AG04450 (cell line): ENCODE results near the gene CCNF. TPM values are rescaled to one million over a fixed set of nuclear protein-coding genes. Genes with fewer than 3 reads are reported as not detected.

Experiments used
- CTCF ChIA-PET: fragments of 300-600, 350-600 bp; formaldehyde crosslinking; extraction: SDS; loops from one replicate; lab custom pipeline; 2022; ENCODE audit warnings: antibody characterized with exemption, inconsistent platforms; lab: Charles Lee
- POLR2A ChIA-PET: fragments of 350-600 bp; formaldehyde crosslinking; extraction: SDS; loops from one replicate; lab custom pipeline; 2021; ENCODE audit warnings: antibody characterized with exemption, inconsistent platforms; lab: Yijun Ruan, JAX
- DNase-seq: peaks from one replicate; pipeline ENCODE4 v3.0.0-alpha.2; 2011; ENCODE audit warnings: low read depth, low spot score
- H3K27ac ChIP-seq: one replicate; pipeline ENCODE4 v1.5.1; 2012; ENCODE audit warnings: low read depth, low read length, control low read depth
- H3K27me3 ChIP-seq: one replicate; pipeline ENCODE4 v1.6.0; 2012; ENCODE audit warnings: low read length; ENCODE audit not compliant: control insufficient read depth, insufficient read depth
- H3K4me3 ChIP-seq: 2 replicates; pipeline ENCODE4 v1.5.1; 2011; ENCODE audit warnings: mild to moderate bottlenecking, low read depth, low read length, control low read depth
- H3K9me3 ChIP-seq: 2 replicates; pipeline ENCODE4 v1.5.1; 2012; ENCODE audit warnings: low read length; ENCODE audit not compliant: control insufficient read depth, insufficient read depth
- CTCF ChIP-seq: IDR thresholded peaks from 2 replicates; pipeline ENCODE4 v1.5.1; 2011; ENCODE audit warnings: low read depth, low read length, control low read depth, inconsistent platforms
- polyA plus RNA-seq: library from polyadenylated mRNA; depleted of rRNA; stranded (reverse); fragments of >200 nt; gene quantifications from 2 replicates; pipeline ENCODE4 v1.2.3, GENCODE V29; 2011

CCNF gene
- polyA plus RNA-seq, 1 experiment: 2.3 TPM

GRCh38 chr16:2458887-2459646, 29.8 kb downstream of the CCNF start:
- CTCF ChIA-PET: no interaction called here
- Histone ChIP-seq H3K4me3 (peak overlapping the region; percentile 70), H3K27ac (no peak overlapping the region), H3K9me3 (no peaks in the 10 kb centered on the region), H3K27me3 (no peaks in the 10 kb centered on the region)
- DNase-seq: no peak
- TF ChIP-seq CTCF: no peak
- POLR2A ChIA-PET: interaction anchor here (0.5 to 1.6 kb wide), 10 partner anchors 10 to 416 kb away, joined by 3 to 5 read pairs (median 4); partner anchors contain the start of genes ATP6V0C, ECI1, MLST8 and TBC1D24

DNA sequence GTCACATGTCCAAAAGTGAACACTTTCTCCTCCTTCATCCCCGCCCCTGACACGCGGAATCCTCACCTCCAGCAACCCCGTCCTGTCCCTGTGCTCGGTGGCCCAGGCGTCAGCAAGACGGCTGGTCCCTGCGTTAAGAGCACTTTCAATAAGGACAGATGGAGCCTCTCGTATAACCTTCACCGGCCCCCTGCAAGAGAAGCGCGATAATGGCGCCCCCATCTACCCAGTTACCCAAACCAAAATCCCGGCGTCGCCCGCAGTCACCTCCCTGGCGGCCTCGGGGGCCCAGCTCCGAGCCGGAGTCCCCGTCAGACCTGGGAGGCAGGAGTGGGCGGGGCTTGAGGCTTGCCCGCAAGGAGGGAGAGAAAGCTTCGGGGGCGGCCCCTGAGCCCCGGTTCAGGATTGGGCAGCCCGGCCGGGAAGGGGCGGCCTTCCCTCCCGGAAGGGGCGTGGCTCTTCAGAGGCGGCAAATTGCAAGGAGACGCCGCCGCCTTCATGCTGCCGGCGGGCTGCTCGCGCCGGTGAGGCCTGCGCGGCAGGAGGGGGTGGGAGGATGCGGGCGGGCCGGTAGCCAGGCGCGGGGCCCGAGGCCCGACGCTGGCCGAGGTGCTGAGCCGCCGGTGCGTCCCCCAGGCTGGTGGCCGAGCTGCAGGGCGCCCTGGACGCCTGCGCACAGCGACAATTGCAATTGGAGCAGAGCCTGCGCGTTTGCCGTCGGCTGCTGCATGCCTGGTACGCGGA, 30.6 kb downstream of the CCNF start, which contains the start of gene TEDC2:
Gene TEDC2, plus strand, starts transcription at position 463 of the 744 bp plus-strand sequence. Its CDS starts 36 bp downstream, at position 499.
- Histone ChIP-seq H3K9me3 (no peaks in the 10 kb centered on the region), H3K4me3 (peak within 1 kb of the TSS; percentile 70), H3K27ac (peak within 1 kb of the TSS; percentile 2), H3K27me3 (no peaks in the 10 kb centered on the region)
- ChIA-PET POLR2A (interaction anchor here (0.5 to 1.6 kb wide), 10 partner anchors 10 to 415 kb away, joined by 3 to 5 read pairs (median 4); partner anchors contain the start of genes ATP6V0C, ECI1, MLST8 and TBC1D24), CTCF (no interaction called here)
- DNase-seq: peak; percentile 74
- no peak for TF ChIP-seq CTCF

DNA sequence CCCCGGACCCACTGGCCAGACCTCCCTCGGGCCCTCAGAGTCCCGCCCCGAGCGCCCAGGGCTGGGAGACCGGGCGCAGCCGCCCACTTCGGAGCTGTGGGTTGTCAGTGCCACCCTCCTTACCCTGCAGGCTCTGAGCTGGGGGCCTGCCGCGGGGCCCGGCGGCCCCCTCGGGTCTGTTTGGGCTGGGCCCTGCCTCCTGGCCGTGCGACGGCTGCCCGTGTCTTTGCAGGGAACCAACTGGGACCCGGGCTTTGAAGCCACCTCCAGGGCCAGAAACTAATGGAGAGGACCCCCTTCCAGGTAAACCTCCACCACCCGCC, 31.1 kb downstream of the CCNF start:
- no peak overlapping the region for H3K27ac ChIP-seq
- no peaks in the 10 kb centered on the region for H3K9me3 ChIP-seq
- DNase-seq: no peak
- no peaks in the 10 kb centered on the region for H3K27me3 ChIP-seq
- ChIA-PET CTCF (no interaction called here), POLR2A (interaction anchor here (0.9 to 1.6 kb wide), 6 partner anchors 9 to 305 kb away, joined by 3 to 5 read pairs (median 4); partner anchors contain the start of genes ECI1 and TRAF7)
- peak overlapping the region; percentile 70 for H3K4me3 ChIP-seq
- no peak for TF ChIP-seq CTCF

DNA sequence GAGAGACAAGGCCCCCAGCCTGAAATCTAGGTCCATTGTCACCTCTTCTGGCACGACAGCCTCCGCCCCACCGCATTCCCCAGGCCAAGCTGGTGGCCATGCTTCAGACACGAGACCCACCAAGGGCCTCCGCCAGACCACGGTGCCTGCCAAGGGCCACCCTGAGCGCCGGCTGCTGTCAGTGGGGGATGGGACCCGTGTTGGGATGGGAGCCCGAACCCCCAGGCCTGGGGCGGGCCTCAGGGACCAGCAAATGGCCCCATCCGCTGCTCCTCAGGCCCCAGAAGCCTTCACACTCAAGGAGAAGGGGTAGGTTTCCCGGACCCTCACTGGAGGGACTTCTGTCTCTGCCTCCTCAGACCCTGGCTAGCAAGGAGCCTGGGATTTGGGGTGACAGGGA, 31.7 kb downstream of the CCNF start:
- peak overlapping the region; percentile 2 for H3K27ac ChIP-seq

More for the DNA sequence above, 31.7 kb downstream of the CCNF start:
- H3K9me3 ChIP-seq: no peaks in the 10 kb centered on the region
- ChIA-PET POLR2A (interaction anchor here (1.6 kb wide), 1 partner anchor 31 kb away, joined by 3 read pairs; no protein-coding TSS in a partner anchor), CTCF (no interaction called here)
- TF ChIP-seq CTCF: no peak
- H3K4me3 ChIP-seq: peak overlapping the region; percentile 70
- DNase-seq: no peak
- H3K27me3 ChIP-seq: no peaks in the 10 kb centered on the region
